Measurements from ENCODE around the gene NCAPD2. TPM values are rescaled to one million over a fixed set of nuclear protein-coding genes. Genes with fewer than 3 reads are reported as not detected.

NCAPD2 gene
- total RNA-seq, 1 donor from 2014 or later: 113 TPM

DNA sequence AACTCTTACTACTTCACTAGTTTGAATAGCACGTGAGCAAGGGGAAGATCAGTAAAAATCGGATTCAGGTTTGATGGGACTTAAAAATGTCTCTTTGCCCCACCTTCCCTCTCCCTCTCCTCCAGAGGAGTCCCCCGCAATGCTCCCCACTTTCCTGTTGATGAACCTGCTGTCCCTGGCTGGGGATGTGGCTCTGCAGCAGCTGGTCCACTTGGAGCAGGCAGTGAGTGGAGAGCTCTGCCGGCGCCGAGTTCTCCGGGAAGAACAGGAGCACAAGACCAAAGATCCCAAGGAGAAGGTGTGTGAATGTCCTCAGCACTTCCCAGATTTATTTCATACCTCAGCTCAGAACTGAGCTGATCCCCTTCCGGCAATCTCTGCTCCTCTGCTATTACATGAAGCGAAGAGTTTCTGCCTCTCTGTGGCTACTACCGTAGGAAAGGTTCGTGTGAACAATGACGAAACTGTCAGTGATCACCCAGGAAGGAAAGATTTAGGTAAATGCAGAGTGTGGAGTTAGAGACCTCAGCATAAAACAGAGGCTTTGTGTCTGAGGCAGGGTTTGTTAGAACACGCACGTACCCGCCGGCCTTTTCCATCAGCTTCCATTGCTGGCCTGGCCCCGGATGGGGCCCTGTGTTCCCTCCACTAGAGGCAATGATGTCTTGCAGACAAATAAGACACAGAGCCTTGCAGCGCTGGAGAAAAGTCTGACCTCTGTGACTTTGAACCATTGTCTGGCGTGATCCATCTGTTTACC lies 33.0 kb downstream of the NCAPD2 start:
- Mint-ChIP-seq H3K36me3 (peaks cover 62% of the 10 kb centered on the region), H3K27ac (no peak overlapping the region)
- H2AFZ ChIP-seq (replicated peaks): no peak overlapping the region

DNA sequence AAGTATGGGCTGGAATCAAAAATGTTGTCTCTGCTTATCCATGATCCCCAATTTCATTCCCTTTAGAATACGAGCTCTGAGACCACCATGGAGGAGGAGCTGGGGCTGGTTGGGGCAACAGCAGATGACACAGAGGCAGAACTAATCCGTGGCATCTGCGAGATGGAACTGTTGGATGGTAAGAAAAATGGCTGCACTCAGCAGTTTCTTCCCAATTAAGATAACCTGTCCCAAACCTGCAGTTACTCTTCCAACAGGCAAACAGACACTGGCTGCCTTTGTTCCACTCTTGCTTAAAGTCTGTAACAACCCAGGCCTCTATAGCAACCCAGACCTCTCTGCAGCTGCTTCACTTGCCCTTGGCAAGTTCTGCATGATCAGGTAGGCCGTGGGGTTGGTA lies 33.8 kb downstream of the NCAPD2 start:
- Histone ChIP-seq H3K79me2 (ENCODE audit: low read depth) (peaks cover 11% of the 10 kb centered on the region), H3K9ac (no peak overlapping the region), H3K4me3 (no peak overlapping the region), H4K20me1 (ENCODE audit: low read depth) (peaks cover 9% of the 10 kb centered on the region), H3F3A (ENCODE audit: low read depth) (peaks cover 32% of the 10 kb centered on the region), H3K36me3 (peaks cover 14% of the 10 kb centered on the region), H3K4me2 (no peak overlapping the region), H3K27me3 (no peaks in the 10 kb centered on the region), H3K9me3 (ENCODE audit: low read depth) (no peaks in the 10 kb centered on the region), H3K27ac (no peak overlapping the region), H3K4me1 (peaks cover 16% of the 10 kb centered on the region), H2AFZ (replicated peaks) (no peak overlapping the region)
- H3K27me3 Mint-ChIP-seq (ENCODE audit: insufficient read depth, low read depth): peaks cover 4% of the 10 kb centered on the region
- TF ChIP-seq, protein P1, sequence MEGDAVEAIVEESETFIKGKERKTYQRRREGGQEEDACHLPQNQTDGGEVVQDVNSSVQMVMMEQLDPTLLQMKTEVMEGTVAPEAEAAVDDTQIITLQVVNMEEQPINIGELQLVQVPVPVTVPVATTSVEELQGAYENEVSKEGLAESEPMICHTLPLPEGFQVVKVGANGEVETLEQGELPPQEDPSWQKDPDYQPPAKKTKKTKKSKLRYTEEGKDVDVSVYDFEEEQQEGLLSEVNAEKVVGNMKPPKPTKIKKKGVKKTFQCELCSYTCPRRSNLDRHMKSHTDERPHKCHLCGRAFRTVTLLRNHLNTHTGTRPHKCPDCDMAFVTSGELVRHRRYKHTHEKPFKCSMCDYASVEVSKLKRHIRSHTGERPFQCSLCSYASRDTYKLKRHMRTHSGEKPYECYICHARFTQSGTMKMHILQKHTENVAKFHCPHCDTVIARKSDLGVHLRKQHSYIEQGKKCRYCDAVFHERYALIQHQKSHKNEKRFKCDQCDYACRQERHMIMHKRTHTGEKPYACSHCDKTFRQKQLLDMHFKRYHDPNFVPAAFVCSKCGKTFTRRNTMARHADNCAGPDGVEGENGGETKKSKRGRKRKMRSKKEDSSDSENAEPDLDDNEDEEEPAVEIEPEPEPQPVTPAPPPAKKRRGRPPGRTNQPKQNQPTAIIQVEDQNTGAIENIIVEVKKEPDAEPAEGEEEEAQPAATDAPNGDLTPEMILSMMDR (IDR thresholded peaks at IDR 0.05): no peak
- TF ChIP-seq EZH2 (IDR thresholded peaks at IDR 0.05) (no peak), EZH2phosphoT487 (IDR thresholded peaks at IDR 0.05) (no peak)
- H3K36me3 Mint-ChIP-seq: peaks cover 59% of the 10 kb centered on the region
- peaks cover 24% of the 10 kb centered on the region for H3K4me1 Mint-ChIP-seq
- no peak overlapping the region for H3K27ac Mint-ChIP-seq
- no peaks in the 10 kb centered on the region for H3K9me3 Mint-ChIP-seq
- H3K4me3 Mint-ChIP-seq: no peak overlapping the region
- no peak for DNase-seq (ENCODE audit: low spot score)

More for the DNA sequence above, 33.0 kb downstream of the NCAPD2 start:
- Mint-ChIP-seq H3K27me3 (ENCODE audit: insufficient read depth, low read depth) (peaks cover 2% of the 10 kb centered on the region), H3K9me3 (no peaks in the 10 kb centered on the region), H3K4me3 (no peak overlapping the region), H3K4me1 (peaks cover 17% of the 10 kb centered on the region)
- H3K4me2 ChIP-seq: no peak overlapping the region
- no peak overlapping the region for H3K4me3 ChIP-seq
- H3K27ac ChIP-seq: no peak overlapping the region
- H3F3A ChIP-seq (ENCODE audit: low read depth): peaks cover 24% of the 10 kb centered on the region
- TF ChIP-seq EZH2 (IDR thresholded peaks at IDR 0.05) (no peak), EZH2phosphoT487 (IDR thresholded peaks at IDR 0.05) (no peak)
- DNase-seq (ENCODE audit: low spot score): no peak
- peaks cover 18% of the 10 kb centered on the region for H3K36me3 ChIP-seq
- H3K27me3 ChIP-seq: no peaks in the 10 kb centered on the region
- peaks cover 5% of the 10 kb centered on the region for H4K20me1 ChIP-seq (ENCODE audit: low read depth)
- peaks cover 8% of the 10 kb centered on the region for H3K4me1 ChIP-seq
- H3K79me2 ChIP-seq (ENCODE audit: low read depth): peaks cover 9% of the 10 kb centered on the region
- H3K9me3 ChIP-seq (ENCODE audit: low read depth): no peaks in the 10 kb centered on the region
- no peak overlapping the region for H3K9ac ChIP-seq

DNA sequence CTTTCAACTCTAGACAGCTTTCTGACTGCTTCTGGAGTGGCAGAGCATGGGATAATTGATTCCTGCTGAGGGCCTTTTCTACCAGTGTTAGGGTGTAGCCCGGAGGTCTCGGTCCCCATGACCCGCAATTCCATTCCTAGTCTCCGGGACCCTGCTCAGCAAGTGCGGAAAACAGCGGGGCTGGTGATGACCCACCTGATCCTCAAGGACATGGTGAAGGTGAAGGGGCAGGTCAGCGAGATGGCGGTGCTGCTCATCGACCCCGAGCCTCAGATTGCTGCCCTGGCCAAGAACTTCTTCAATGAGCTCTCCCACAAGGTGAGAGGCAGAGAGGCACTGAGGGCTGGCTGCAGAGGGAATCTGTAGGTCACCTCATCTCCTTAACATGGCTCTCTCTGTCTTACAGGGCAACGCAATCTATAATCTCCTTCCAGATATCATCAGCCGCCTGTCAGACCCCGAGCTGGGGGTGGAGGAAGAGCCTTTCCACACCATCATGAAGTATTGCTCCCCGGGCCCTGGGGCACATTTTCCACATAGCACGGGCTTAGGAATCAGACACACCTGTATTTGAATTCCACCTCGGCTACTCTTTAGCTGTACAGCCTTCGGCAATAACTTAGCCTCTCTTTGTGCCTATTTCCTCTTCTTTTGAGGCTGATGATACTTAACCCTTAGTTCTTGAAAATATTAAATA lies 34.8 kb downstream of the NCAPD2 start:
- DNase-seq (ENCODE audit: low spot score): no peak
- Histone ChIP-seq H3K36me3 (peaks cover 8% of the 10 kb centered on the region), H3K9me3 (ENCODE audit: low read depth) (no peaks in the 10 kb centered on the region), H3K4me3 (no peak overlapping the region), H3K9ac (no peak overlapping the region), H2AFZ (replicated peaks) (no peak overlapping the region), H3K27ac (no peak overlapping the region), H4K20me1 (ENCODE audit: low read depth) (peaks cover 9% of the 10 kb centered on the region), H3K79me2 (ENCODE audit: low read depth) (peaks cover 19% of the 10 kb centered on the region), H3K4me1 (peaks cover 22% of the 10 kb centered on the region), H3F3A (ENCODE audit: low read depth) (peaks cover 41% of the 10 kb centered on the region), H3K27me3 (no peaks in the 10 kb centered on the region), H3K4me2 (no peak overlapping the region)
- Mint-ChIP-seq H3K27me3 (ENCODE audit: insufficient read depth, low read depth) (peaks cover 4% of the 10 kb centered on the region), H3K4me3 (no peak overlapping the region), H3K36me3 (peaks cover 54% of the 10 kb centered on the region), H3K27ac (no peak overlapping the region), H3K9me3 (no peaks in the 10 kb centered on the region), H3K4me1 (peaks cover 30% of the 10 kb centered on the region)
- TF ChIP-seq EZH2phosphoT487 (IDR thresholded peaks at IDR 0.05) (no peak), EZH2 (IDR thresholded peaks at IDR 0.05) (no peak)
- TF ChIP-seq, protein P1 (IDR thresholded peaks at IDR 0.05): no peak

Measured in neural progenitor cell (in vitro differentiated cells).